ENCODE results near the gene ZNF358. TPM values are rescaled to one million over a fixed set of nuclear protein-coding genes. Genes with fewer than 3 reads are reported as not detected.

The ZNF358 gene
- total and polyA plus RNA-seq, 10 of the 15 experiments (the other 5 are each of a cell fraction or from before 2014, with no cell fraction given) = 0.09 to 6.3 (median 1.9) TPM; not detected in 1

DNA sequence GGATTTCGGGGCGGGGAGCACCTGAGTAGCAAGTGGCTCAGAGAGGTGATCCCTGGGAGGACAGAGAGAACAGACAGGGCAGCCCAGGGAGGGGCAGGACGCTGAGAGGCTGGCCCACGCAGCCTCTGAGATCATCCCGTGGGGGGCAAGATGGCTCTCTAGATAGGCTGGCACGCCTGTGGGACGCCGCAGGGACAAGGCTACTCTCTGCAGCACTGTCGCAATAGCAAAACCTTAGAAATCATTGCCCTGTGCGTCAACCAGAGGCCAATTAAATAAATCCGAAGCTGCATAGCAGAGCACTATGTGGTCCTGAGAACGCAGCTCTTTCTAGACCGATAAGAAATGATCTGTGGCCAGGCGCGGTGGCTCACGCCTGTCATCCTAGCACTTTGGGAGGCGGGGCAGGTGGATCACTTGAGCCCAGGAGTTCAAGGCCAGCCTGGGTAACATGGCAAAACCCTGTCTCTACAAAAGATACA lies 32.1 kb upstream of the ZNF358 start:
- no peaks in the 10 kb centered on the region for H3K36me3 ChIP-seq (ENCODE audit: control insufficient read depth in 2 of 2, insufficient read depth in 2 of 2, low read length in 1 of 2)
- in situ Hi-C loops (cut with MboI) (no loop called here), intact Hi-C loops (cut with micrococcal nuclease; ENCODE audit: unreplicated experiment) (no loop called here)
- no peak overlapping the region for H3K27ac ChIP-seq (ENCODE audit: control insufficient read depth, insufficient read depth)
- H3K9ac ChIP-seq (ENCODE audit: control insufficient read depth, insufficient read depth, low read length) = no peak overlapping the region
- TF ChIP-seq, protein P1, sequence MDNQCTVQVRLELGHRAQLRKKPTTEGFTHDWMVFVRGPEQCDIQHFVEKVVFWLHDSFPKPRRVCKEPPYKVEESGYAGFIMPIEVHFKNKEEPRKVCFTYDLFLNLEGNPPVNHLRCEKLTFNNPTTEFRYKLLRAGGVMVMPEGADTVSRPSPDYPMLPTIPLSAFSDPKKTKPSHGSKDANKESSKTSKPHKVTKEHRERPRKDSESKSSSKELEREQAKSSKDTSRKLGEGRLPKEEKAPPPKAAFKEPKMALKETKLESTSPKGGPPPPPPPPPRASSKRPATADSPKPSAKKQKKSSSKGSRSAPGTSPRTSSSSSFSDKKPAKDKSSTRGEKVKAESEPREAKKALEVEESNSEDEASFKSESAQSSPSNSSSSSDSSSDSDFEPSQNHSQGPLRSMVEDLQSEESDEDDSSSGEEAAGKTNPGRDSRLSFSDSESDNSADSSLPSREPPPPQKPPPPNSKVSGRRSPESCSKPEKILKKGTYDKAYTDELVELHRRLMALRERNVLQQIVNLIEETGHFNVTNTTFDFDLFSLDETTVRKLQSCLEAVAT (IDR thresholded peaks at IDR 0.05) = no peak
- TF ChIP-seq, protein P2, sequence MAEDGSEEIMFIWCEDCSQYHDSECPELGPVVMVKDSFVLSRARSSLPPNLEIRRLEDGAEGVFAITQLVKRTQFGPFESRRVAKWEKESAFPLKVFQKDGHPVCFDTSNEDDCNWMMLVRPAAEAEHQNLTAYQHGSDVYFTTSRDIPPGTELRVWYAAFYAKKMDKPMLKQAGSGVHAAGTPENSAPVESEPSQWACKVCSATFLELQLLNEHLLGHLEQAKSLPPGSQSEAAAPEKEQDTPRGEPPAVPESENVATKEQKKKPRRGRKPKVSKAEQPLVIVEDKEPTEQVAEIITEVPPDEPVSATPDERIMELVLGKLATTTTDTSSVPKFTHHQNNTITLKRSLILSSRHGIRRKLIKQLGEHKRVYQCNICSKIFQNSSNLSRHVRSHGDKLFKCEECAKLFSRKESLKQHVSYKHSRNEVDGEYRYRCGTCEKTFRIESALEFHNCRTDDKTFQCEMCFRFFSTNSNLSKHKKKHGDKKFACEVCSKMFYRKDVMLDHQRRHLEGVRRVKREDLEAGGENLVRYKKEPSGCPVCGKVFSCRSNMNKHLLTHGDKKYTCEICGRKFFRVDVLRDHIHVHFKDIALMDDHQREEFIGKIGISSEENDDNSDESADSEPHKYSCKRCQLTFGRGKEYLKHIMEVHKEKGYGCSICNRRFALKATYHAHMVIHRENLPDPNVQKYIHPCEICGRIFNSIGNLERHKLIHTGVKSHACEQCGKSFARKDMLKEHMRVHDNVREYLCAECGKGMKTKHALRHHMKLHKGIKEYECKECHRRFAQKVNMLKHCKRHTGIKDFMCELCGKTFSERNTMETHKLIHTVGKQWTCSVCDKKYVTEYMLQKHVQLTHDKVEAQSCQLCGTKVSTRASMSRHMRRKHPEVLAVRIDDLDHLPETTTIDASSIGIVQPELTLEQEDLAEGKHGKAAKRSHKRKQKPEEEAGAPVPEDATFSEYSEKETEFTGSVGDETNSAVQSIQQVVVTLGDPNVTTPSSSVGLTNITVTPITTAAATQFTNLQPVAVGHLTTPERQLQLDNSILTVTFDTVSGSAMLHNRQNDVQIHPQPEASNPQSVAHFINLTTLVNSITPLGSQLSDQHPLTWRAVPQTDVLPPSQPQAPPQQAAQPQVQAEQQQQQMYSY (CRISPR knock-in tag; IDR thresholded peaks at IDR 0.05) = no peak
- TF ChIP-seq SMAD5 (IDR thresholded peaks at IDR 0.05; ENCODE audit: low read depth) = no peak
- no peak for TF ChIP-seq CREM (IDR thresholded peaks at IDR 0.05; ENCODE audit: low read depth)
- TF ChIP-seq RFX5 (IDR thresholded peaks at IDR 0.05; ENCODE audit: low read depth, low read length) = no peak
- TF ChIP-seq EZH2 (IDR thresholded peaks at IDR 0.05; ENCODE audit: borderline replicate concordance, control insufficient read depth, low read depth, low read length) = no peak
- no peak for TF ChIP-seq IKZF1 (conservative IDR thresholded peaks at IDR 0.05)
- TF ChIP-seq MYC (IDR thresholded peaks at IDR 0.05; ENCODE audit: insufficient read depth, insufficient read length, insufficient replicate concordance, low read length, severe bottlenecking) = no peak
- TF ChIP-seq, protein P3, sequence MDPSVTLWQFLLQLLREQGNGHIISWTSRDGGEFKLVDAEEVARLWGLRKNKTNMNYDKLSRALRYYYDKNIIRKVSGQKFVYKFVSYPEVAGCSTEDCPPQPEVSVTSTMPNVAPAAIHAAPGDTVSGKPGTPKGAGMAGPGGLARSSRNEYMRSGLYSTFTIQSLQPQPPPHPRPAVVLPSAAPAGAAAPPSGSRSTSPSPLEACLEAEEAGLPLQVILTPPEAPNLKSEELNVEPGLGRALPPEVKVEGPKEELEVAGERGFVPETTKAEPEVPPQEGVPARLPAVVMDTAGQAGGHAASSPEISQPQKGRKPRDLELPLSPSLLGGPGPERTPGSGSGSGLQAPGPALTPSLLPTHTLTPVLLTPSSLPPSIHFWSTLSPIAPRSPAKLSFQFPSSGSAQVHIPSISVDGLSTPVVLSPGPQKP (IDR thresholded peaks at IDR 0.05; ENCODE audit: low read depth, low read length) = no peak
- TF ChIP-seq POLR2AphosphoS2 (IDR thresholded peaks at IDR 0.05; ENCODE audit: low read depth, low read length) = no peak
- TF ChIP-seq BACH1 (IDR thresholded peaks at IDR 0.05; ENCODE audit: borderline replicate concordance) = no peak
- TF ChIP-seq EP300 (IDR thresholded peaks at IDR 0.05; ENCODE audit: borderline replicate concordance in 1 of 2, control insufficient read depth in 1 of 2, low read depth in 2 of 2, low read length in 2 of 2) = no peak
- TF ChIP-seq SUZ12 (IDR thresholded peaks at IDR 0.05; ENCODE audit: unreplicated experiment) = no peak
- FAIRE-seq (no peak), ATAC-seq (no peak), DNase-seq (ENCODE audit: low read depth, low spot score) (no peak)
- CTCF ChIA-PET = no interaction called here
- WGBS (ENCODE audit: insufficient coverage, insufficient replicate concordance, low lambda C conversion rate, missing lambda C conversion rate) = 80% methylated on average over 12 of the region's 17 CpGs
- POLR2A ChIA-PET = no interaction called here
- no peaks in the 10 kb centered on the region for H4K20me1 ChIP-seq (ENCODE audit: control insufficient read depth, insufficient read depth)
- BruUV-seq (replicated peaks) = no TSS peak
- H3K4me2 ChIP-seq (ENCODE audit: control insufficient read depth, insufficient read depth) = no peak overlapping the region
- no peak overlapping the region for H2AFZ ChIP-seq (ENCODE audit: control insufficient read depth, low read depth, low read length)
- SMC1A ChIA-PET (ENCODE audit: uncharacterized antibody, unreplicated experiment) = no interaction called here
- H3K4me3 ChIP-seq = no peak overlapping the region
- no peaks in the 10 kb centered on the region for H3K9me3 ChIP-seq (replicated peaks; ENCODE audit: control insufficient read depth, insufficient read depth, low read length)
- no peaks in the 10 kb centered on the region for H3K79me2 ChIP-seq (ENCODE audit: control insufficient read depth, insufficient read depth, low read length)
- RAD21 ChIA-PET (ENCODE audit: unreplicated experiment) = no interaction called here
- no peaks in the 10 kb centered on the region for H3K4me1 ChIP-seq (ENCODE audit: control insufficient read depth, insufficient read depth, low read length)
- no peaks in the 10 kb centered on the region for H3K27me3 ChIP-seq (replicated peaks in 1 of 2; ENCODE audit: control insufficient read depth in 2 of 2, insufficient read depth in 2 of 2, low read length in 1 of 2)

Data from GM12878 (cell line).